Activated T-cell treated with anti-CD3 and anti-CD28 coated beads for 1 hour (primary cell): ENCODE results near the gene FDX2.
"Not testable (repeated sequence)": the region's sequence is repeated elsewhere in the genome, so short reads cannot be mapped to it uniquely, and the experiment has no call there.

ENCODE experiments used
- DNase-seq: peaks from one replicate; pipeline ENCODE4 v3.0.0-alpha.2; 2020; ENCODE audit warnings: low read depth

Gene FDX2

DNA sequence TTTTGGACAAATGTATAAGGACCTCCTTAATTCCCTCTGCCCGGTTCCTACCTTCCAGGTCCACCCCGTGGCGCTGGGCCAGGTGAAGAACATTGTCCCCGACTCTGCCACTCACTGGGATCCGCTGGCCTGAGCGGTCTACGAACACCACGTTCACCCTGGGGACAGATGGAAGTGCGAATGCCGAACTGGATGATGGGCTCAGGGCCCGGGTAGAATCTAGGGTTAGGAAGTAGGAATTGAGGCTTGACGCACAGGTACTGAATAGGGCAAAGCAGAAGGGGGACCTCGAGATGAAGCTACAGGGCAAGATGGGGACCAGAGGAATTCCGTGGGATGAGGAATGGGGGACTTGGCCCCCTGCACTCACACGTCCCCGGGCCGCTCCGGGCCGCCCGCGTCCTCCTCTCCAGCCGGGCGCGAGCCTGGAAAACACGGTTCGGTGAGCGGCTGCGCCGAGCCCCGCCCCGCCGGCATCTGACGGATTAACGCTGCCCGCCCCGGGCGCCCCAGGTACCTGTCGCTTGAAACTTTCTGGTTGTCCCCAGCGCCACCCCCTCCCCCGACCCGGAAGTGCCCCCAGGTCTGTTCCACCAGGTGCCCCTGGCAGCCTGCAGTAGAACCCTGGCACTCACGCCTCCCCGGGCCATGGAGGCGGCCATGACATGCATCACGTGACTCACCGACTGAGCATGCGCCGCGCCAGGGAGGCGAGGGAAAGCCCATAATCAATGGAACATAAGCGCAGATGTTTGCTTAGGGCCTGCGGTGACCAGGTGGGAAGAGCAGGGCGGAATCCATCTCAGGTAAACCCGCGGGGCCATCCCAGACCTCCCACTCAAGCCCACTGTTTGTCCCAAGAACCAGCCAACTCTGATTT, at the start of gene FDX2:
Gene FDX2, minus strand, starts transcription at position 681 of the 880 bp plus-strand sequence. Its CDS starts 19 bp downstream, at position 662.
- peak; percentile 96 for DNase-seq

DNA sequence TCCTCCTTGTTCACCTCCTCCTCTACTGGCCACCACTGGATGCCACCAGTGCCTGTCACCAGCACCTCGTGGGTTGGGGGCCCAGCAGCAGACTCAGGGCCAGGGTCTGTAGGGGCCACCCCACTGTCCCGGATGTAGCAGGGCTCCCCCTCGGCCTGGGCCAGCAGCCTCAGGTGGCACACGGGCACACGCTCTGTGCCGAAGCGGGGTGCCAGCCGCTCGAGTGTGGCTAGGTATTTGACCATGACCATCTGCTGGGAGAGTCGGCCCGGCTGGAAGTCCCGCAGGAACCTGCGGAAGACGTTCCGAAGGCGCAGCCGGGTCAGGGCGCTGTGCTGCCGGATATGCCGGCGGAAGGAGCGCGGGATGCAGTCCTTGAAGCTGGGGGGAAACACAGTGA, 49.7 kb upstream of the FDX2 start:
- DNase-seq, result no peak

DNA sequence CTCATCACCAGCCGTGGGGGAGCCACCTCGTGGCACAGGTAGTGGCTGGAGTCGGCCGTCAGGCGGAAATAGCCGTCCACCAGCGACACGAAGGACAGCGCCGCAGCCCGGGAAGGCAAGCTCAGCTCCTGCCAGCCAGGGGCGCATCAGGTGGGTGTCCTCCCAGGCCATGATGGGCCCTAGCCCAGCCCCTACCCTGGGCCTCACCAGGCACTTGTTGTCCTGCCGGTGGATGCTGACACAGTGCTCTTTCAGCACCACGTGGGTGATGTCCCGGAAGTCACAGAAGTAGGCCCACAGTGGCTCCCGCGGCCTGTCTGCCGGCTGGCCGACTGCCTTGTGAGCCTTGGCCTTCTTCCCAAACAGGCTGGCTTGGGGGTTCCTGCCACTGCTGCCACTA, 48.8 kb upstream of the FDX2 start:
- no peak for DNase-seq

DNA sequence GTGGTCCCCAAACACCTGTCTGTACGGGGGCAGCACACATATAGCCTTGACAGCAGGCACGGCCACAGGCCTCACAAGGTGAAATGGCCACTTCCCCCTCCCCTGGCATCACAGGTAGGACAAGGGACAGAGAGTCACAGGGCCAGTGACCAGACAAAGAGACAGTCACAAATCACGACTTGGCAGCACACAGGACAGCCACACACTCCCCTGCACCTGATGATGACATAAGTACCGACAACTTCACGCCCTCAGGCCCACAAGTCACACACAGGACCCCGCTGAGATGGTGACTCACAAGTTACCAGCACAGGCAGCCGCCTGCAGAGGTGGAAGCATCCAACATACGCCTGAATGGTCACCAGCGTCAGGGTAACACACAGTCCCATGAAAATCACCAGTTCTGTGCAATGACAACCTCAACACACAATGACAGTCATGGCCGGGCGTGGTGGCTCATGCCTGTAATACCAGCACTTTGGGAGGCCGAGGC, 48.0 kb upstream of the FDX2 start:
- no peak for DNase-seq

DNA sequence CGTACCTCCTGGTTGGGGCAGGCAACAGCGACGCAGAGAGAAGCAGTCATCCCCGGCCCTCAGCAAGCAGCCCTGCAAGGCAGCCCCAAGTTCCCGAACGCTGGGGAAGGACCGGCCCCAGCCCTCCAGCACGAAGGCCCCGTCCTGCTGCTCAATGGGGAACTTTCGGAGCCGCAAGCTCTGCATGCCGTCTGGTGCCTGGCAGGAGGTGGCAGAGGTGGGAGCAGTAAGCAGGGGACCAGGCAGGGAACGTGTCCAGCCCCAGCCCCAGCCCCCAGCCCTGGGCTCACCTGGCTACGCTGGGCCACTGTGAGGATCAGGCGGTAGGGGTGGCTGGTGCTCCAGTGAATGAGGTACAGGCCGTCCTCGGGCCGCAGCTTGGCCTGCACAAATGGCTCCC, 46.4 kb upstream of the FDX2 start:
- no peak for DNase-seq

DNA sequence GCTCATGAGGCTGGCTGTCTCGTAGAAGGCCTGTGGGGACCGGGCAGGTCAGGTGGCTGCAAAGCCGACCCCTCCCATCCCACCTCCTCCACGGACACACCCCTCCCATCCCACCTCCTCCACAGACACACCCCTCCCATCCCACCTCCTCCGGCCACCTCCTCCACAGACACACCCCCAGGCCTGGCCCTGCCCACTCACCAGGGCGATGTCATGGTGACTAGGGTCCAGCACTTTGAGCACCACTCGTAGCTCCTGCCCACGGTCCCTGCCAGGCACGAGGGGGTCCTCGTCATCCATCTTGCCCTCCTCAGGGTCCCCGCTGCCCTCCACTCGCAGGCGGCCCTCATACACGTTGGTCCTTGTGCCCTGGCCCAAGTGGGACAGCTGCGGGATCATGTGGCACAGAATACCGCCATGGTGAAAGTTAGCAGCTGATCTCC, 45.8 kb upstream of the FDX2 start:
- no peak for DNase-seq

DNA sequence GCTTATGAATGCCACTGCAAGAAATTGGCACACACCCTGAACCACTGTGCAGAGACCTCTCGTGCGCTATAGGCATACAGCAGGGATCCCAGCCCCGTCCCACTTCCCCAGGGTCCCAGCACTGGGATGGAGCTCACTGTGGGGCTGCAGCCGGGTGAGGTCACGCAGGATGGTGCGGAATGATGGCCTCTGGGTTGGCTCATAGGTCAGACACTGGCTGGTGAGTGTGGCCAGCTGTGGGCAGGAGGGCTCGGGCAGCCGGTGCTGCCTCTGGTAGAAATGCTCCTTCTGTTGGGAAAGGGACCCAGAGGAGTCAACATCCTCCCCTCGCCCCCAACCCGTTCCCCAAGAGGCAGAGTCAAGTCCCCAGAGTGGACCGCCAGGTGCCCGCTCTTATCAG, 40.6 kb upstream of the FDX2 start:
- DNase-seq, result no peak

DNA sequence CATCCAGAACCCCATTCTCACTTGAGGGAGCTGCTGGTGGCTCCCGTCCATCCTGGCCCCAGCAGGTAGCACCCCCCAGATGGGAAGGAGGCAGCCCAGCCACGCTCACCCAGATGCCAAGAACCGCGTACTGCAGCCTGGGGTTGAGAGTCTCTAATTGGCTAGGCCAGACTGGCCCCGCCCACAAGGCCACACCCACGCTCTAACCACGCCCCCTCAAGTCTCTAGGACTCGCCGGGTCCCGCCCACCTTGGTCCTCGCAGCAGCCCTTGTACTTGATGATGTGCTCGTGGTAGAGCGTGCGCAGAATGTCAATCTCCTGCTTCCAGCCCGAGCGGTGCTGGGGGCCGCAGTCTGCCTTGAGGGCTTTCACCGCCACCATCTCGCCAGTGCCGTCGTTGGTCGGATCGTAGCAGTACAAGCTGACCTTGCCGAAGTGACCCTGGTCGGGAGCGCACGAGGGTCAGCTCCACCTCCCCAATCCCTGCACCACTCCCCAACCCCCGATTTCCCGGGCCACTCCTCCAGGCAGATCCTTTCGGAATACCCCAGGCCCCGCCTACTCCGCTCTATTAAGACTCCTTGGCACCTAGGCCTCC, 38.1 kb upstream of the FDX2 start:
- DNase-seq, result no peak

DNA sequence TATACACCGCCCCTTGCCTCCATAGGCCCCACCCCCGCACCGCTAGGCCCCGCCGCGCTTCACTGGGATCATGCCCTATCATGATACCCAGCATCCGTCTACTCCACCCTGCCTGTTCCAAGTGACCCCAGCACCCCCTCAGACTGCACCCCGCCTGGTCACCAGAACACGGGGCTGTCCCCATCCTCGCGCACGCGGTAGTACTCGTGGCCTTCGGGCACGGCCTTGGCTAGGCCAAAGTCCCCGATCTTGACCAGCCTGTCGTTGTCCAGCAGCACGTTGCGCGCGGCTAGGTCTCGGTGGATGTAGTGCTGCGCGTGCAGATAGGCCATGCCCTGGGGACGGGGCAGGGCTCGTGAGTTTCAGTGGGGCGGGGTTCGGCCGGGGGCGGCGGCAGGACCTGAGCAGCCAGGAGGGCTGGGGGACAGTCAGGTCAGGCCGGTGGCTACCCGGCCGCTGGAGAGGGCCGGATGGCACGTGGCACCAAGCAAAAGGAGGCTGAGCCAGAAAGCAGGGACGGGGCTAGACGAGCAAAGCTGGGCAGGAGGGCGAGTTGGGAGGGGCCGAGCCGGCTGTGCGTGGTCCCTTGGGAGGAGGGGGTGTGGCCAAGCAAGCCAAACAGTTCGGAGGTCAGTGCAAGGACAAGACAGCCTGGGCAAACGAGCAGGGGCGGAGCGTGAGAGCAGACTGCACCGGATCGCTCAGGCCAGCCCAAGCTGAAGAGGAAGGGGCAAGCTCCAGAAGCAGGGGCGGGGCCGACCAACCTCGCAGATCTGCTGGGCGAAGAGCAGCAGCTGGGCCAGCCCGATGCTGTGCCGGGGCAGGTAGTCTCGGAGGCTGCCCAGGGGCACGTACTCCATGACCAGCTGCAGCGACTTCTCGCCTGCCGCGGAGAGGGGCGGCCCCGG, 37.2 kb upstream of the FDX2 start:
- no peak for DNase-seq

DNA sequence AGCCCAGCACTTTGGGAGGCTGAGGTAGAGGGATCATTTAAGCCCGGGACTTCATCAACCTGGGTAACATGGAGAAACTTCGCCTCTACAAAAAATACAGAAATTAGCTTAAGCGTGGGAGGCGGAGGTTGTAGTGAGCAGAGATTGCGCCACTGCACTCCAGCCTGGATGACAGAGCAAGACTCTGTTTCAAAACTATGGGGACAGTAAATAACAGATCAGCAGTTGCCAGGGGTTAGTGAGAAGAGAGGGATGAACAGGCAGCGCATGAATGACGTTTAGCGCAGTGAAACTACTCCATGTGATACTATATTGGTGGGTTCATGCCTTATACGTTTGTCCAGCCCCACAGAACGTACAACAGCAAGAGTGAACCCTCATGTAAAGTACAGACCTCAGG, 30.7 kb upstream of the FDX2 start:
- DNase-seq, result no peak

DNA sequence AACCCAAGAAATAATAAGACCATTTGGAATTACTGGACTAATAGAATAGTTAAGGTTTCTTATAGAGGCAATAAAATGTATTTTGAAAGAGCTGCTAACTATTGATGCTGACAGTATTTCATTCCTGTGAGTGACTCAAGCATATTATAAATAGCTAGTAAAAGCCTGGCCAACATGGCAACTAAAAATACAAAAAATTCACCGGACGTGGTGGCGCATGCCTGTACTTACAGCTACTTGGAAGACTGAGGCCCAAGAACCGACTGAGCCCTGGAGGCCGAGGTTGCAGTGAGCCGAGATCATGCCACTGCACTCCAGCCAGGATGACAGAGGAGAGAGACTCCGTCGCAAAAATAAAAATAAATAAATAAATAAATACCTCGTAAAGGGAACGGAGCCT, 29.0 kb upstream of the FDX2 start:
- no peak for DNase-seq

DNA sequence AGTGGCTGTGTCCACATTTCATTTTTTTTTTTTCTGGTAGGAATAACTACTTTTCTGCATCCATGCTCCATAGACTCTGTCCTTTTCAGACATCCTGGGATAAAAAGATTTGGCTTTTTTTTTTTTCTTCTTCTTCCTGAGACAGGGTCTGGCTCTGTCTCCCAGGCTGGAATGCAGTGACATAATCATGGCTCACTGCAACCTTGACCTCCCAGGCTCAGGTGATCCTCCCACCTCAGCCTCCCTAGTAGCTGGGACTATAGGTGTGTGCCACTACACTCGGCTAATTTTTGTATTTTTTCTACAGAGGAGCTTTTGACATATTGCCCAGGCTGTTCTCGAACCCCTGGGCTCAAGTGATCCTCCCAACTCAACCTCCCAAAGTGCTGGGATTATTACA, 27.7 kb upstream of the FDX2 start:
- no peak for DNase-seq

DNA sequence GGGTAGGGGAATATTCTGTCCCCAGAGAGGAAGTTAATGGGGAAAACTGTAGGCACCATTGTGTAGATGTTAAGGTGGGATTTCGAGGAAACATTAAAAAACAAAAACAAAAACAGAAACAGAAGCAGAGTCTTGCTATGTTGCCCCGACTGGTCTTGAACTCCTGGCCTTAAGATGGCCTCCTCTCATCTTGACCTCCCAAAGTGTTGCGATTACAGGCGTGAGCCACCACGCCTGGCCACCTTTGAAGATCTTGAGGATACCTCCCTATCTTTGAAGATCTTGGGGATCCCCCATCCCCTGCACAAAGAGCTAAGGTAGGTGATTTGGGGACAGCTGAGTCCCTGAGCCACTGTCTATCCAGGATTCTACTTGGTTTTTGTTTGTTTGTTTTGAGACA, 24.2 kb upstream of the FDX2 start:
- no peak for DNase-seq

DNA sequence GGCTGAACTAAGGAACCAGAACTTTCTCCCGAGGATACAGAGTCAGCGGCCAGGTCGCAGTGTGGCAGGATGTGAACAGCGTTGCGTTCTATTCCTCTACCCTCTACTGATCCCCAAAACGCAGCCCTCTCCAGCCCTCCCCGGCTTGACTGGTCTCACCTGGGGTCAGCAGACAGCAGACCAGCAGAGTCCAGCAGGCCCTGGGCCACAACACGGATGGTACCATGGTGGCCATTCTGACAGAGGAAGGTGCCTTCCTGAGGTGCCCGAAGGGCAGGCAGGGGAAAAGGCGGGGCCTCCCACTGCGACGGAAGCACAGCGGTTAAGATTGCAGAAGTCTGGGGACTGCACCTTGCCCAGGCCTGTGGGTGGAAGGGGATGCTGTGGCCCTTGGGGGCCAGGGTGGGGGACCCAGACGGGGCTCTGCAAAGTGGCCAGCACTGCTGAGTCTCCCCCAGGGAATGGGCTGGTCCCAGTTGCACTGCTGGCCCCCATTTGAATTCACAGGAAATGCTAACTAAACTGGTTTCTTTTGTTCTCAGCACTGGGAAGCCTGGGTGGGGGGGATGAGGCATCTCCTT, 23.7 kb upstream of the FDX2 start, which contains the start of gene ICAM3:
Gene ICAM3, minus strand, starts transcription at position 245 of the 581 bp plus-strand sequence. Its CDS starts 10 bp downstream, at position 235.
- peak; percentile 45 for DNase-seq

DNA sequence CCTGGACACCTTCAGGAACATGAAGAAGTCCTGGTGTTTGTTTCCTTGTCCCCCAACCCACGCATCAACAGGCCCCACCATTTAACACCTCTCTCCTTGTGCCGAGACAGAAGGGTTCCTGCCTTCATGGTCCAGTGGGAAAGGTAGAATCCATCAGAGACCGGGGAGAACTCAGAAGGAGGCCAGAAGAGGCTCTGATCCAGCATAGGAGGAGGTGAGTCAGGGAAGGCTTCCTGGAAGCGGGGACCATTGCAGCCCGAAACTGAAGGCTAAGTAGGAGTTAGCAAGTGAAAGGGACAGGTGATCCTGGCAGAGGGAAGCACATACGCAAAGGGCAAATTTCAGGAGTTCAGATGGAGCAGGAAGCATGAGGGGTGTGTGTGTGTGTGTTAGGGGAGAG, 23.1 kb upstream of the FDX2 start:
- no peak for DNase-seq

DNA sequence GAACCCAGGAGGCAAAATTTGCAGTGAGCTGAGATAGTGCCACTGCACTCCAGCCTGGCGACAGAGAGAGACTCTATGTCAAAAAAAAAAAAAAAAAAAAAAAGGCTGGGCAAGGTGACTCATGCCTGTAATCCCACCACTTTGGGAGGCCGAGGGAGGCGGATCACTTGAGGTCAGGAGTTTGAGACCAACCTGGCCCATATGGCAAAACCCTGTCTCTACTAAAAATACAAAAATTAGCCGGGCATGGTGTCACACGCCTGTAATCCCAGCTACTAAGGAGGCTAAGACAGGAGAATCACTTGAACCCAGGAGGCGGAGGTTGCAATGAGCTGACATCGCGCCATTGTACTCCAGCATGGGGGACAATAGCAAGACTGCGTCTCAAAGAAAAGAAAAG, 20.9 kb upstream of the FDX2 start:
- not testable (repeated sequence) for DNase-seq

DNA sequence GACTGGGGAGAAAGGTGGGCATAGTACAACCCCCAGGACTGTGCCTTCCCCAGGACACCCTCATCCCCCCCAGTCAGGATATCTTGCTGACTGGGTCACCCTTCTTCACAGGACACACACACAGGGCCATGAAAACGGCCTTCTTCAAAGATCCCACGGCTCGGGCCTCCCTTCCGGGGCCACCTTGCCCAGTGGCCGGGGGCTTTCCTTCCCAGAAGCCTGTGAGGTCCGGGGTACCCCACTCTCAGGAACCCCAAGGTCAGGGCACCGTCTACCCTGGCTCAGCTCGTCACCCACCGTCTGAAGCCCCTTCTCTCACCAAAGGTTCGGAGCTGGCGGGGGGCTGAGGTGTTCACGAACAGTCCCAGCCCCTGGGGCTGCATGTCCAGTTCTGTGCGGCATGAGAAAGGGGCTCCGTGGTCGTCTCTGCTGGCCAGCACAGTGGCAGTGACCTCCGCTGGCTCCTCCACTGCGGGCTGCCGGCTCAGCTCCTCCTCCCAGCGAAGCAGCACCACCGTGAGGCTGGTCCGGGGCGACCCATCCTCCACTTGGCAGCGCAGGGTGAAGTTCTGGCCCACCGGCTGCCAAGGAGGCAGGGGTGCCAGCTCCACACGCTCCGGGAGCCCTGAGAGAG, 19.7 kb upstream of the FDX2 start:
- no peak for DNase-seq

DNA sequence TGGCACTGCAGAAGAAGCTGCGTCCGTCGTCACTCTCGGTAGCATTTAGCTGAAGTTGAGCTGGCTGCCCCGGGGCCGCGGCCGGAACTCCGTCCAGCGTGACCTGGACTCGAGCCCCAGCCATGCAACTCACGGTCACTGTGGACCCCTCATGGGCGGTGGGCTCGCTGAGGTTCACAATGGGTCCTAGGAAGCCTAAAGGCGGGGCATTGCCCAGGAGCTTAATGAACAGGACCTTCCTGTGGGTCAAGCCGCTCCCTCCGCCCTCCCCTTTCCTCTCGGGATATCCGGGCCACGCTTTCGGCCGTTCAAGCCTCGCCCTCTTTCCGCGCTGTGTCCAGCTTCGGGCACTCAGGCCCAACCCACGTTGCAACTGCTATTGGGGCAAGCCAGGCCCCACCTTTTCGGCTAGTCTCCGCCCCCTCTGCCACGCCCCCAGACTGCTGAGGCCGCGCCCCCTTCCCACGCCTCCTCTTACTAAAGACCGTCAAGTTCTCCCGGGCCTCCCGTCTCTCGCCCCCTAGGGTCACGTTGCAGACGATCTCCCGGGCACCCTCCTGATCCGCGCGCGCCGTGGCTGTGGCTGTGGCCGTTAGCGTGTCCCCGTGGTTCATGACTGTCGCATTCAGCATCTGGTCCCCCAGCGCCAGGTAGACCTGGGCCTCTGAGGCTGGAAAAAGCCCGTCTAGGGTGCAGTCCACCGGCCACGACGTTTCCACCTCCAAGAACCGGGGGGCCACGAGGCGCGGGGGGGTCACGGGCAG, 19.0 kb upstream of the FDX2 start:
- DNase-seq, result no peak

DNA sequence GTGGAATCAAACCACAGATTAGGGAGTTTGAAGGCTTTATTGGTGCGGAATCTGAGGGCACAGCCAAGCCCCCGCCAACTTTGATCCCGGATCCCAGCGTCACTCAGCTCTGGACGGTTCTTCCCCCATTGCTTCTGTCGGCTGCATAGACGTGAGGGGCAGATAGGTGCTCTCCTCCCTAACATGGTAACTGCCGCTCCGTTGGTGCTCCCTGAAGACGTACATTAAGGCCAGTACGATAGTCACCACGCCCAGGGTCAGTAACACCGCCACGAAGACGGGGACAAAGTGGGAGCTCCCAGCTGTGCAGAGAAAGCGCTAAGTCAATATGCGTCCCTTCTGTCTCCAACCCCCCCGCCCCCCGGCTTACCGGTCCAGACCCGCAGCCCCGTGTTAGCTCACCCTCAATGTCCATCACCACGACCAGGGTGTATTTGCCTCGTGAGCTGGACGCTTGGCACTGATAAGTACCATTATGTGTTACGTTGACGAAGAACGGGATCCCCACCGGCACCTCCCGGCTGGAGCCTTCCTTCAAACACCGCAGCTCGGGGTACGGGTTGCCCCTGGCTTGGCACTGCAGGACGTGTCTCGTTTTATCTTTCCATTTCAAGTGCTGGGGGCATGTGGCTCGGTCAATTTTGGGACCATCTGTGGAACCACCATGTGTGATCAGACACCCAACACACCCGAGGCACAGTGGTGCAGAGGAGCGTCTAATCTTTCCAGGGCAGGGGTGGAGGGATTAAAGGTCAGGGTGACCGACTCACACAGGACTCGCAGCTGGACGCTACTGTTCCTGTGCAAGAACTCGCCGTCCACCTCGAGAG, 18.2 kb upstream of the FDX2 start:
- DNase-seq, result no peak
